ENCODE data around the gene MAGED1.

DNA sequence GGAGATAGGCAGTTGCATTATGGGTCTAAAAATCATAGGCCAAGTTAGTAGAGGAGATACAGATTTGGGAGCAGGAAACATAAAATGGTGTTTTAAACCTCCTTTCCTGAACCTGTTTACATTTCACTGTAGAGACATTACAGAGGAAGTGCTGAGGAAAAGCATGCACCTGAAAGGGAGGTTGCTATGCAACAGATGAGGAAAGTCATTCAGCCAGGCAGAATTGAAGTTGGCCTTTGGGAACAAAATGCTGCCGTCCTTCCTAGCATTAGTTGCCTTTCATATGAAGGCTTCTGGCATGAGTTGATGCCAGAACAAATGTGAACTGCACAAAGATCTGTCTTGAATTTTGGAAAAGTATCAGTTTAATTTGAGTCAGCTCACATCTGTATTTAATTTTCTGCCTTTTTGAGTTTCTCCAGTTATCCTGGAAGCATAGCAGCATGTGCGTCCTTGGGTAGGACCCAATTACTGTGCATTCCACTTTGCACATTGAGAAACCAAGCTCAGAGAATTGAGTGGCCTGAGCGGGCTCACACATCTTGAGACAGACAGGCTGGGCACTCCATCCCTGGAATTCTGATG, 38.2 kb downstream of the MAGED1 start:
- TF ChIP-seq, protein P1, sequence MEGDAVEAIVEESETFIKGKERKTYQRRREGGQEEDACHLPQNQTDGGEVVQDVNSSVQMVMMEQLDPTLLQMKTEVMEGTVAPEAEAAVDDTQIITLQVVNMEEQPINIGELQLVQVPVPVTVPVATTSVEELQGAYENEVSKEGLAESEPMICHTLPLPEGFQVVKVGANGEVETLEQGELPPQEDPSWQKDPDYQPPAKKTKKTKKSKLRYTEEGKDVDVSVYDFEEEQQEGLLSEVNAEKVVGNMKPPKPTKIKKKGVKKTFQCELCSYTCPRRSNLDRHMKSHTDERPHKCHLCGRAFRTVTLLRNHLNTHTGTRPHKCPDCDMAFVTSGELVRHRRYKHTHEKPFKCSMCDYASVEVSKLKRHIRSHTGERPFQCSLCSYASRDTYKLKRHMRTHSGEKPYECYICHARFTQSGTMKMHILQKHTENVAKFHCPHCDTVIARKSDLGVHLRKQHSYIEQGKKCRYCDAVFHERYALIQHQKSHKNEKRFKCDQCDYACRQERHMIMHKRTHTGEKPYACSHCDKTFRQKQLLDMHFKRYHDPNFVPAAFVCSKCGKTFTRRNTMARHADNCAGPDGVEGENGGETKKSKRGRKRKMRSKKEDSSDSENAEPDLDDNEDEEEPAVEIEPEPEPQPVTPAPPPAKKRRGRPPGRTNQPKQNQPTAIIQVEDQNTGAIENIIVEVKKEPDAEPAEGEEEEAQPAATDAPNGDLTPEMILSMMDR (conservative IDR thresholded peaks at IDR 0.05; ENCODE audit: low read depth in 2 of 2): no peak
- TF ChIP-seq POLR2AphosphoS5 (IDR thresholded peaks at IDR 0.05; ENCODE audit: low read depth): no peak
- TF ChIP-seq, protein P2, sequence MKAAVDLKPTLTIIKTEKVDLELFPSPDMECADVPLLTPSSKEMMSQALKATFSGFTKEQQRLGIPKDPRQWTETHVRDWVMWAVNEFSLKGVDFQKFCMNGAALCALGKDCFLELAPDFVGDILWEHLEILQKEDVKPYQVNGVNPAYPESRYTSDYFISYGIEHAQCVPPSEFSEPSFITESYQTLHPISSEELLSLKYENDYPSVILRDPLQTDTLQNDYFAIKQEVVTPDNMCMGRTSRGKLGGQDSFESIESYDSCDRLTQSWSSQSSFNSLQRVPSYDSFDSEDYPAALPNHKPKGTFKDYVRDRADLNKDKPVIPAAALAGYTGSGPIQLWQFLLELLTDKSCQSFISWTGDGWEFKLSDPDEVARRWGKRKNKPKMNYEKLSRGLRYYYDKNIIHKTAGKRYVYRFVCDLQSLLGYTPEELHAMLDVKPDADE (IDR thresholded peaks at IDR 0.05): no peak
- TF ChIP-seq CREB1 (CRISPR knock-in tag; IDR thresholded peaks at IDR 0.05; ENCODE audit: low read depth): no peak
- no peak for TF ChIP-seq EZH2 (IDR thresholded peaks at IDR 0.05; ENCODE audit: low read depth, unreplicated experiment)
- TF ChIP-seq, protein P3, sequence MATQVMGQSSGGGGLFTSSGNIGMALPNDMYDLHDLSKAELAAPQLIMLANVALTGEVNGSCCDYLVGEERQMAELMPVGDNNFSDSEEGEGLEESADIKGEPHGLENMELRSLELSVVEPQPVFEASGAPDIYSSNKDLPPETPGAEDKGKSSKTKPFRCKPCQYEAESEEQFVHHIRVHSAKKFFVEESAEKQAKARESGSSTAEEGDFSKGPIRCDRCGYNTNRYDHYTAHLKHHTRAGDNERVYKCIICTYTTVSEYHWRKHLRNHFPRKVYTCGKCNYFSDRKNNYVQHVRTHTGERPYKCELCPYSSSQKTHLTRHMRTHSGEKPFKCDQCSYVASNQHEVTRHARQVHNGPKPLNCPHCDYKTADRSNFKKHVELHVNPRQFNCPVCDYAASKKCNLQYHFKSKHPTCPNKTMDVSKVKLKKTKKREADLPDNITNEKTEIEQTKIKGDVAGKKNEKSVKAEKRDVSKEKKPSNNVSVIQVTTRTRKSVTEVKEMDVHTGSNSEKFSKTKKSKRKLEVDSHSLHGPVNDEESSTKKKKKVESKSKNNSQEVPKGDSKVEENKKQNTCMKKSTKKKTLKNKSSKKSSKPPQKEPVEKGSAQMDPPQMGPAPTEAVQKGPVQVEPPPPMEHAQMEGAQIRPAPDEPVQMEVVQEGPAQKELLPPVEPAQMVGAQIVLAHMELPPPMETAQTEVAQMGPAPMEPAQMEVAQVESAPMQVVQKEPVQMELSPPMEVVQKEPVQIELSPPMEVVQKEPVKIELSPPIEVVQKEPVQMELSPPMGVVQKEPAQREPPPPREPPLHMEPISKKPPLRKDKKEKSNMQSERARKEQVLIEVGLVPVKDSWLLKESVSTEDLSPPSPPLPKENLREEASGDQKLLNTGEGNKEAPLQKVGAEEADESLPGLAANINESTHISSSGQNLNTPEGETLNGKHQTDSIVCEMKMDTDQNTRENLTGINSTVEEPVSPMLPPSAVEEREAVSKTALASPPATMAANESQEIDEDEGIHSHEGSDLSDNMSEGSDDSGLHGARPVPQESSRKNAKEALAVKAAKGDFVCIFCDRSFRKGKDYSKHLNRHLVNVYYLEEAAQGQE (IDR thresholded peaks at IDR 0.05; ENCODE audit: unreplicated experiment): no peak
- TF ChIP-seq EZH2phosphoT487 (IDR thresholded peaks at IDR 0.05; ENCODE audit: unreplicated experiment): no peak
- no peak for TF ChIP-seq ZNF114 (CRISPR knock-in tag; IDR thresholded peaks at IDR 0.05)
- TF ChIP-seq STAT1 (IDR thresholded peaks at IDR 0.05; ENCODE audit: unreplicated experiment): no peak
- TF ChIP-seq JUNB (IDR thresholded peaks at IDR 0.05; ENCODE audit: unreplicated experiment): no peak
- no peak for TF ChIP-seq NANOG (IDR thresholded peaks at IDR 0.05; ENCODE audit: borderline replicate concordance)
- TF ChIP-seq, protein P4, sequence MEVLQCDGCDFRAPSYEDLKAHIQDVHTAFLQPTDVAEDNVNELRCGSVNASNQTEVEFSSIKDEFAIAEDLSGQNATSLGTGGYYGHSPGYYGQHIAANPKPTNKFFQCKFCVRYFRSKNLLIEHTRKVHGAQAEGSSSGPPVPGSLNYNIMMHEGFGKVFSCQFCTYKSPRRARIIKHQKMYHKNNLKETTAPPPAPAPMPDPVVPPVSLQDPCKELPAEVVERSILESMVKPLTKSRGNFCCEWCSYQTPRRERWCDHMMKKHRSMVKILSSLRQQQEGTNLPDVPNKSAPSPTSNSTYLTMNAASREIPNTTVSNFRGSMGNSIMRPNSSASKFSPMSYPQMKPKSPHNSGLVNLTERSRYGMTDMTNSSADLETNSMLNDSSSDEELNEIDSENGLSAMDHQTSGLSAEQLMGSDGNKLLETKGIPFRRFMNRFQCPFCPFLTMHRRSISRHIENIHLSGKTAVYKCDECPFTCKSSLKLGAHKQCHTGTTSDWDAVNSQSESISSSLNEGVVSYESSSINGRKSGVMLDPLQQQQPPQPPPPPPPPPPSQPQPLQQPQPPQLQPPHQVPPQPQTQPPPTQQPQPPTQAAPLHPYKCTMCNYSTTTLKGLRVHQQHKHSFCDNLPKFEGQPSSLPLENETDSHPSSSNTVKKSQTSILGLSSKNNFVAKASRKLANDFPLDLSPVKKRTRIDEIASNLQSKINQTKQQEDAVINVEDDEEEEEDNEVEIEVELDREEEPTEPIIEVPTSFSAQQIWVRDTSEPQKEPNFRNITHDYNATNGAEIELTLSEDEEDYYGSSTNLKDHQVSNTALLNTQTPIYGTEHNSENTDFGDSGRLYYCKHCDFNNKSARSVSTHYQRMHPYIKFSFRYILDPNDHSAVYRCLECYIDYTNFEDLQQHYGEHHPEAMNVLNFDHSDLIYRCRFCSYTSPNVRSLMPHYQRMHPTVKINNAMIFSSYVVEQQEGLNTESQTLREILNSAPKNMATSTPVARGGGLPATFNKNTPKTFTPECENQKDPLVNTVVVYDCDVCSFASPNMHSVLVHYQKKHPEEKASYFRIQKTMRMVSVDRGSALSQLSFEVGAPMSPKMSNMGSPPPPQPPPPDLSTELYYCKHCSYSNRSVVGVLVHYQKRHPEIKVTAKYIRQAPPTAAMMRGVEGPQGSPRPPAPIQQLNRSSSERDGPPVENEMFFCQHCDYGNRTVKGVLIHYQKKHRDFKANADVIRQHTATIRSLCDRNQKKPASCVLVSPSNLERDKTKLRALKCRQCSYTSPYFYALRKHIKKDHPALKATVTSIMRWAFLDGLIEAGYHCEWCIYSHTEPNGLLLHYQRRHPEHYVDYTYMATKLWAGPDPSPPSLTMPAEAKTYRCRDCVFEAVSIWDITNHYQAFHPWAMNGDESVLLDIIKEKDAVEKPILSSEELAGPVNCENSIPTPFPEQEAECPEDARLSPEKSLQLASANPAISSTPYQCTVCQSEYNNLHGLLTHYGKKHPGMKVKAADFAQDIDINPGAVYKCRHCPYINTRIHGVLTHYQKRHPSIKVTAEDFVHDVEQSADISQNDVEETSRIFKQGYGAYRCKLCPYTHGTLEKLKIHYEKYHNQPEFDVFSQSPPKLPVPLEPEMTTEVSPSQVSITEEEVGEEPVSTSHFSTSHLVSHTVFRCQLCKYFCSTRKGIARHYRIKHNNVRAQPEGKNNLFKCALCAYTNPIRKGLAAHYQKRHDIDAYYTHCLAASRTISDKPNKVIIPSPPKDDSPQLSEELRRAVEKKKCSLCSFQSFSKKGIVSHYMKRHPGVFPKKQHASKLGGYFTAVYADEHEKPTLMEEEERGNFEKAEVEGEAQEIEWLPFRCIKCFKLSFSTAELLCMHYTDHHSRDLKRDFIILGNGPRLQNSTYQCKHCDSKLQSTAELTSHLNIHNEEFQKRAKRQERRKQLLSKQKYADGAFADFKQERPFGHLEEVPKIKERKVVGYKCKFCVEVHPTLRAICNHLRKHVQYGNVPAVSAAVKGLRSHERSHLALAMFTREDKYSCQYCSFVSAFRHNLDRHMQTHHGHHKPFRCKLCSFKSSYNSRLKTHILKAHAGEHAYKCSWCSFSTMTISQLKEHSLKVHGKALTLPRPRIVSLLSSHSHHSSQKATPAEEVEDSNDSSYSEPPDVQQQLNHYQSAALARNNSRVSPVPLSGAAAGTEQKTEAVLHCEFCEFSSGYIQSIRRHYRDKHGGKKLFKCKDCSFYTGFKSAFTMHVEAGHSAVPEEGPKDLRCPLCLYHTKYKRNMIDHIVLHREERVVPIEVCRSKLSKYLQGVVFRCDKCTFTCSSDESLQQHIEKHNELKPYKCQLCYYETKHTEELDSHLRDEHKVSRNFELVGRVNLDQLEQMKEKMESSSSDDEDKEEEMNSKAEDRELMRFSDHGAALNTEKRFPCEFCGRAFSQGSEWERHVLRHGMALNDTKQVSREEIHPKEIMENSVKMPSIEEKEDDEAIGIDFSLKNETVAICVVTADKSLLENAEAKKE (CRISPR knock-in tag; IDR thresholded peaks at IDR 0.05): no peak
- TF ChIP-seq ZNF331 (CRISPR knock-in tag; IDR thresholded peaks at IDR 0.05; ENCODE audit: low read depth): no peak

Data from GM23338 (cell line).